Osteocyte (in vitro differentiated cells): ENCODE data around the gene GTF2H1. TPM values are rescaled to one million over a fixed set of nuclear protein-coding genes. Genes with fewer than 3 reads are reported as not detected.

ENCODE experiments used
- DNase-seq: peaks from one replicate; pipeline ENCODE4 v3.0.0; 2021; ENCODE audit warnings: mixed read lengths; ENCODE audit not compliant: unreplicated experiment; ENCODE audit errors: extremely low spot score
- H3K27ac Mint-ChIP-seq: one replicate; pipeline ENCODE4 v1.8.0; 2021; ENCODE audit warnings: mild to moderate bottlenecking, mixed read lengths; ENCODE audit not compliant: unreplicated experiment
- H3K27me3 Mint-ChIP-seq: one replicate; pipeline ENCODE4 v1.8.0; 2021; ENCODE audit warnings: mixed read lengths; ENCODE audit not compliant: unreplicated experiment
- H3K36me3 Mint-ChIP-seq: one replicate; pipeline ENCODE4 v1.8.0; 2021; ENCODE audit warnings: mixed read lengths; ENCODE audit not compliant: unreplicated experiment
- H3K4me1 Mint-ChIP-seq: one replicate; pipeline ENCODE4 v1.8.0; 2021; ENCODE audit warnings: mixed read lengths; ENCODE audit not compliant: unreplicated experiment
- H3K4me3 Mint-ChIP-seq: one replicate; pipeline ENCODE4 v1.8.0; 2021; ENCODE audit warnings: mild to moderate bottlenecking, moderate library complexity, mixed read lengths; ENCODE audit not compliant: unreplicated experiment
- H3K9me3 Mint-ChIP-seq: one replicate; pipeline ENCODE4 v1.8.0; 2021; ENCODE audit warnings: mixed read lengths; ENCODE audit not compliant: unreplicated experiment
- CTCF ChIP-seq: fragments of 200-600 bp; sonication (generic); IDR thresholded peaks from 2 replicates; pipeline ENCODE4 v1.5.0; 2021; ENCODE audit warnings: antibody characterized with exemption, mild to moderate bottlenecking, moderate library complexity
- total RNA-seq: library from RNA; stranded (reverse); gene quantifications from 2 replicates; pipeline ENCODE4 v1.2.1, GENCODE V29; 2021

Gene GTF2H1
- total RNA-seq, 1 donor from 2014 or later = 91.1 TPM

DNA sequence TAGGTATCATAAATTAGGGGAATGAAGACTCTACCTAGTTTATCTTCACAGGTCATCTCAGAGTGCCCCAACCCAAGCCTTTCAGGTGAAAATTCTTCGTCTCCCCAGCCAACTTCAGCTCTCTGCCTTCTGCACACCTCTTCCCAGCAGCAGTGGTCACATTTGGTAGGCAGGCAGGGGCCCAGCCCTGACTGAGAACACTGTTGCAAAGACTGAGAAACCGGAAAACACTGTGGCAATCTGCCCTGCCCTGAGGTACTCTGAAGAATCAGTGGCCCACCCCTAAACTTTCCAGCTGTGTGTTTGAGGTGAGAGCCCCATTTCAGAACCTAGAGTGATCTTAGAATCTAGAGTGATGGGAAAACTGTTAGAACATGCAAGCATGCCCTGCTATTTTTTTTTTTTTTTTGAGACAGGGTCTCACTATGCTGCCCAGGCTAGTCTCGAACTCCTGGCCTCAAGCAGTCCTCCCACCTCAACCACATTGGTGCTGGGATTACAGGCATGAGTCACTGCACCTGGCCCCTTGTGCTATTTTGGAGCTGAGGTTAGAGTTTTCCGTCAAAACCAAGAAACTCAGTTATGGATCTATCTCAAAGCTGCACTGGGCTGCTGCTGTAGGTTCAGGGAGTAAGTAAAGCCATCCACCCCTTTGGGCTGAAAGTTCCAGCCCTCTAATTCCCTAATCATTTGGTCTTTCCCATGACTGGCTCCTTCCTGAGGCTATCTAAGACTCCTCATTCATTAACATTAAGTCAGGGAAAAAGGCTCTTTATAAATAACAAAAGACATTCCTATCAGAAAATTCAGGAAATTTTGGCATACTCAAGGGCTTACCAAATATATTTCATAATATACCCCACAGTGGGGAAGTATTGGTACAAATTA is 70.3 kb downstream of the GTF2H1 start:
- H3K4me1 Mint-ChIP-seq = peaks cover 69% of the 10 kb centered on the region
- H3K4me3 Mint-ChIP-seq = no peak overlapping the region
- no peak for DNase-seq
- no peaks in the 10 kb centered on the region for H3K9me3 Mint-ChIP-seq
- H3K36me3 Mint-ChIP-seq = peaks cover 3% of the 10 kb centered on the region
- peak overlapping the region; percentile 87 for H3K27ac Mint-ChIP-seq
- H3K27me3 Mint-ChIP-seq = no peaks in the 10 kb centered on the region
- TF ChIP-seq CTCF = no peak

- DNase-seq = no peak
- Mint-ChIP-seq H3K4me1 (peaks cover 68% of the 10 kb centered on the region), H3K27me3 (no peaks in the 10 kb centered on the region)
These were observed 71.4 kb downstream of the GTF2H1 start for GRCh38 chr11:18393581-18394274.

GRCh38 chr11:18394275-18394927 is 72.0 kb downstream of the GTF2H1 start, which contains the start of gene LDHA:
LDHA (plus strand) TSS chr11:18394563; CDS start chr11:18396843, 2,280 bp downstream.
- Mint-ChIP-seq H3K4me1 (peaks cover 67% of the 10 kb centered on the region), H3K36me3 (peaks cover 11% of the 10 kb centered on the region), H3K4me3 (peak within 1 kb of the TSS; percentile 89), H3K27ac (peak within 1 kb of the TSS; percentile 87), H3K9me3 (no peaks in the 10 kb centered on the region), H3K27me3 (no peaks in the 10 kb centered on the region)
- DNase-seq = peak; percentile 95
- no peak for TF ChIP-seq CTCF

More at GRCh38 chr11:18393581-18394274, 71.4 kb downstream of the GTF2H1 start:
- Mint-ChIP-seq H3K27ac (peak overlapping the region; percentile 87), H3K9me3 (no peaks in the 10 kb centered on the region), H3K4me3 (peak overlapping the region; percentile 89), H3K36me3 (peaks cover 8% of the 10 kb centered on the region)
- TF ChIP-seq CTCF = no peak

DNA sequence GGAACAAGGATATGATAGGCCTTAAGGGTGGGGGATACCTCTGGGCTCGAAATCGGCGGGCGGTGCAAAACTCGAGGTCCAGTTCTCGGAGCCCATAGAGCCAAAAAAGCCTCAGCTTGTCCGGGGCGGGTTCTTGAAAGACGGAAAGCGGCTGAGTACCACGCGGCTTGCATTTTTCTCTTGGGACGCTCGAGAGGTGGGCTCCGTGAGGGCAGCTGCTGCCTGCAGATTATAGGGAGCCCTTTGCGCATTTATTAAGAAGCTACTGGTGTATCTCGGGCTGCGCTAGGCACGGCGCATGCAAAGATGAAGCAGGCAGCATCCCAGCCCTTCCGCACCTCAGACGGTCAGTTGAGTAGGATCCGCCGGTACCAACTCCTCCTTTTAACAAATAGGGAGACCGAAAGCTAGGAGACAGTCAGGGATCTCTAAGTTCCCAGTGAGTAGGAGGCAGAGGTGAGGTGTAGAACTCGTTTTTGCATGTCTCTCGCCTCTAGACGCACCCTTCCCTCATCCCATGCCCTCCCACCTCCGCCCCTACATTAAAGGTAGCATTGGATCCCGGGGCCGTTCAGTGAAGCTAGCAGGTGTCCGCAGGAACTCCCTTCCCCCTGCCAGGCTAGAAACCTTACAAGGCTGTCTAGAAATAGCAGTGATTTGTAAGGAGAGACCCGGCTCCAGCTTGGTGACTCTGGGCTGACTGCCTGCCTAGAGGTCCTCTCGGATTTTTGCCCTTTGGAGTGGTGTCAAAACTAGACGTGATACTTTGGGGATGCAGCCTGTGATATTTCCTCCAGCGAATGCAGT is 72.8 kb downstream of the GTF2H1 start:
- Mint-ChIP-seq H3K27me3 (no peaks in the 10 kb centered on the region), H3K4me3 (peak overlapping the region; percentile 89), H3K4me1 (peaks cover 63% of the 10 kb centered on the region), H3K36me3 (peaks cover 18% of the 10 kb centered on the region), H3K9me3 (no peaks in the 10 kb centered on the region), H3K27ac (peak overlapping the region; percentile 87)
- no peak for TF ChIP-seq CTCF
- no peak for DNase-seq
